Breast epithelium (tissue), 3 donors: ENCODE results near the gene COL16A1.

ENCODE experiments used
- CTCF ChIP-seq, 3 donors: fragments of 450-650 bp; IDR thresholded peaks; one replicate each; pipeline ENCODE4 v1.5.1; 2016 to 2017; ENCODE audit warnings: antibody characterized with exemption in 3 of 3, mild to moderate bottlenecking in 3 of 3, moderate library complexity in 3 of 3
- POLR2AphosphoS5 ChIP-seq, 3 donors: sonication (generic); formaldehyde crosslinking; IDR thresholded peaks; one replicate each; pipeline ENCODE4 v1.6.1; 2017; ENCODE audit warnings: antibody characterized with exemption in 3 of 3

- no peak for TF ChIP-seq CTCF (IDR thresholded peaks at IDR 0.05)
- TF ChIP-seq POLR2AphosphoS5 (IDR thresholded peaks at IDR 0.05), result no peak
Measured at GRCh38 chr1:31670593-31670964, 33.2 kb downstream of the COL16A1 start.
